Measurements from ENCODE around the gene GREB1.
A peak's percentile ranks its signal among the peaks of the same experiment; 100 is the strongest.

The GREB1 gene

GRCh38 chr2:11540996-11541692, 7.3 kb downstream of the GREB1 start:
- no peak for DNase-seq

- no peak for DNase-seq
Measured at GRCh38 chr2:11541693-11542274, 7.9 kb downstream of the GREB1 start.

- DNase-seq = no peak
Measured at GRCh38 chr2:11542275-11542819, 8.5 kb downstream of the GREB1 start.

DNA sequence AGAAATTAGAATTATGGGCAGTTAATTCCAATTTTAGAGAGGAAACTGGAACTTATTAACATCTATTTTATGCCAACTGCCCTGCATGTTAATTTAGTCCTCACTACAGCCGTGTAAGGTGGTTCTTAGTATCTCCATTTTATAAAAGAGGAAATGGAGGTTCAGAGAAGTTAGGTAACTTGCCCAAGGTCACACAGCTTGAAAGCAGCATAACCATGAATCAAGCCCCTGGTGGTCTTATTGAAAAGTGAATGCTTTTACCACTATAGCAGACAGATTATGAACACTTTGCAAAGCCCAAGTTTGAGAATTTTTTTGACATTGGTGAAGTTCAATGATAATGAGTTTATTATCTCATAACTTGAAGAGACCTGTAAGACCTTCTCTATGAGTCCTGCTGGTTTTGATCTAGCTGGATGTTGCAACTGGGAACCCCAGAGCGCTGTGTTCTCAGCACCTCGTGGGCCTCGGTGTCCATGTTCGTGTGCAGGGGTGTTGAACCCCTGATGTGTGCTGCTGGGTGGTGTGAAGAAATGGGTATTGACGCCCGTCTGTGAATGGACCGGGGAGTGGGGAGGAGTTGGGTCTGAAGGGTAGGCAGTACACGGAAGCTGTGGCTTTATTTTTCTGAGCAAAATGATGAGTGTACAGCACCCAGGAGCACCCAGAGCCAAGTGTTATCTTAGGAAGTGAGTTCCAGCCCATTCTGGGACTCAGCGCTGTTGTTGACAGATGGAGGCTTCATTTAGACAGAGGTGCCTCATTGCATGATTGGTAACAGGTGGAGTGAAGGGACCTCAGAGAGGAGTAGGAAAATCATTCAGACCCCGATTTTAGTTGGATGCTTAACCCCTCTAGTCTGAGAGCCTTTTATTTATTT, 9.7 kb downstream of the GREB1 start:
- DNase-seq = no peak

GRCh38 chr2:11546072-11546471, 12.2 kb downstream of the GREB1 start:
- no peak for DNase-seq

- DNase-seq = no peak
Measured at GRCh38 chr2:11547912-11548497, 14.2 kb downstream of the GREB1 start.

GRCh38 chr2:11550302-11550701, 16.5 kb downstream of the GREB1 start:
- no peak for DNase-seq

- DNase-seq = no peak
Measured at GRCh38 chr2:11550901-11551568, 17.2 kb downstream of the GREB1 start.

- no peak for DNase-seq
Measured at GRCh38 chr2:11551569-11552259, 17.9 kb downstream of the GREB1 start.

- DNase-seq = no peak
Measured at GRCh38 chr2:11552260-11552638, 18.4 kb downstream of the GREB1 start.

GRCh38 chr2:11553661-11554398, 20.0 kb downstream of the GREB1 start:
- no peak for DNase-seq

- DNase-seq = no peak
Measured at GRCh38 chr2:11554399-11554716, 20.5 kb downstream of the GREB1 start.

DNA sequence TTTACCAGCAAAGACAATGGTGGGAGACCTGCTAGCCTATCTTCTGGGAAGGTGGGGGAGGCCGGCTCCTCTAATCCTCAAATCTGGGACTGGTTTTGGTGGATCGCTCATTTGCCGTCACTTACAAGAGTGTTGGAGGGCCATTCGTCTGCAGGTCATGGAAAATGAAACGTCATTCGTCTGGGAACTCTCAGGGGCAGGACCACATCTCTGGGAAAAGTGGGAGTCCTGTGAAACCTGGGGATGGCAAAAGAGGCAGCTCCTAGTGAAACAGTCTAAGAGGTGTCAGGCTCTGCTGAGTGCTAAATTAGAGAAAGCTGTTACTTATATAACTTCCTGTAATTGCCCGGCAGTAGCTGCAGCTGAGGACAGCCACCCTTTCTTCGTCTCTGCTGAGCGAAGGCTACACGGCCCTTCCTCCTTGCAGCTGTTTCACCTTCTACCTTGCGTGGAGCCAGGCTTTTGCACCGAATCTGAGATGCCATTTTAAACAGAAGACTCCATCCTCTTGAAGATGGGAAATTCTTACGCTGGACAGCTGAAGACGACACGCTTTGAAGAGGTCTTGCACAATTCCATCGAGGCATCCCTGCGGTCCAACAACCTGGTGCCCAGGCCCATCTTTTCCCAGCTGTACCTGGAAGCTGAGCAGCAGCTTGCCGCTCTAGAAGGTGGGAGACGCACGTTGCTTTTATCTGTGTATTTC, 22.4 kb downstream of the GREB1 start:
- no peak for DNase-seq

DNA sequence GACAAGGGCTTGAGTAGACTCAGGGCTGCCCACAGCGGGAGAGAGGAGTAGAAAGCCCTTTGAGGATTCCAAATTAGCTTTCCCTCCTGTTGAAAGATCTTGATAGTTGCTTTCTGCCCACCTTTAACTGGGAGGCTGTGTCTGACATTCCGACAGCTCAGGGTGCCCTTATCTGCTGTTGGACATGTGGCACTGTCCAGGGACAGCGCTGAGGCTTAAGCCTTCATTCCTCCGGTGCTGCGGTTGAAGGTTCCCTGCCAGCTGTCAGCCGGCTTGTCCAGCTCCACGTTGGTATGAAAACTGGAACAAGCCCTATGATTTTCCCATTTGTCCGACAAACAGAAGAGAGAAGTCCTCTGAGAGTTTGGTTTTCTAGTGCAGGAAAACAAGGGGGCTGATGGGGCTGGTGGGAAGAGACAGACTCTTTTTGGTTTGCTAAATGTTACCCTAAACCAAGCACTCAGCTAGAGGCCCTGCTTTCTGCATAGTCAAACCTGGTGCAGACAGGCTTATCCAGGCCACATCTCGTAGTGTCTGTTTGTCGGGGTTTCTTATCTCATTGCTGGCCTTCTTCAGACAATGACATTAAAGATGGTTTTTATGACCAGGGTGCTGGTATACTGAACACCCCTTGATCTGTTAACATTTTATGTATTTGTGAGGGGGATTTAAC, 24.5 kb downstream of the GREB1 start:
- peak; percentile 38 for DNase-seq

- DNase-seq = no peak
Measured at GRCh38 chr2:11559066-11559785, 25.4 kb downstream of the GREB1 start.

DNA sequence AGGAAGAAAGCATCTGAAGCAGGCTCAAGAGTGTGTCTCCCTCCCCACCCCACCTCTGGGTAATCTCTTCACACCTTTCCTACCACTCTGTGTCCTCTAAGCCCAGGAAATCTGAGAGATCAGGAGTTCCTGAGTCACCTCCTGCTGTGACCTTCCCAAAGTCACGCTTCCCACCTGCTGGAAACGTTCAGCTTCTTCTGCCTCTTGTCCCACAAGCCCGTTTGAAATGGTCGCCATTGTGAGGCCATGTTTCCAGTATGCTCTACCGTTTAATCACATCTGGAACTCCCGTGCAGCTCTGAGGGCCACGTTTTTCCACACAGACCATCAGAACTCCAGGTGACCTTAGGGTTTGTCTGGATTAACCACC, 25.9 kb downstream of the GREB1 start:
- DNase-seq = no peak

- DNase-seq = no peak
Measured at GRCh38 chr2:11560806-11561205, 27.0 kb downstream of the GREB1 start.

DNA sequence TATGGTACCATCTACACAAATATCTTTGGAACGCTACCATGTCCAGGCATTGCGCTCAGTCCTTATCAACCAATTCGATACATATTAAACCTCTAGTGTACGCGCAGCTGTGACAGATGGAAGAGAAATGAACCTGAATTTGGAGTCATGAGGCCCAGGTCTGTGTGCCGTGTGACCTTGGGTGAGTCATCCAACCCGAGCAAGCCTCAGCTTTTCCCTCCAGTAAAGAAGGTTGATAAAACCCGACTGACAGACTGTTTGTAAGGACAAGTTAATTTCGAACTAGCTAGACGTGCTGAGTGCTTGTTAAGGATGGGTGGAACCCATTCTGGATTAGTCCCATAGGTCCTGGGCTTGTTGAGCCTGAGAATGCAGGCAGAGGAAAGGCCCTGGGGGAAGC, 28.2 kb downstream of the GREB1 start:
- DNase-seq = no peak

- DNase-seq = peak; percentile 4
Measured at GRCh38 chr2:11562476-11562875, 28.6 kb downstream of the GREB1 start.

Measured in right hindlimb (tissue), 1 donor.